ENCODE measurements around the gene CELSR2.

GRCh38 chr1:109296782-109297181 is 47.4 kb downstream of the CELSR2 start:
- no peak for TF ChIP-seq CTCF (IDR thresholded peaks at IDR 0.05; ENCODE audit: low read length)
- TF ChIP-seq EZH2 (optimal IDR thresholded peaks at IDR 0.05; ENCODE audit: low read depth, low read length): no peak
- no peak for TF ChIP-seq EZH2phosphoT487 (IDR thresholded peaks at IDR 0.05; ENCODE audit: low read length)
